GM19438 (cell line): ENCODE measurements around the gene C3orf33.

Experiments used
- ATAC-seq: cut with Tn5 transposase; IDR thresholded peaks from one replicate; pipeline ENCODE4 v1.9.1; 2021; ENCODE audit warnings: low read depth; ENCODE audit not compliant: unreplicated experiment

C3orf33 gene

GRCh38 chr3:155790272-155790925, 15.7 kb downstream of the C3orf33 start:
- ATAC-seq, result no peak

GRCh38 chr3:155785662-155786295, 20.3 kb downstream of the C3orf33 start:
- no peak for ATAC-seq

GRCh38 chr3:155782390-155782953, 23.6 kb downstream of the C3orf33 start:
- ATAC-seq, result no peak

- ATAC-seq, result no peak
These were observed 25.8 kb downstream of the C3orf33 start for GRCh38 chr3:155780291-155780690.

GRCh38 chr3:155778462-155778861, 27.6 kb downstream of the C3orf33 start:
- ATAC-seq, result no peak

- ATAC-seq, result no peak
These were observed 33.3 kb downstream of the C3orf33 start for GRCh38 chr3:155772801-155773200.

- no peak for ATAC-seq
These were observed 35.0 kb downstream of the C3orf33 start for GRCh38 chr3:155771126-155771525.

GRCh38 chr3:155766206-155766605, 39.9 kb downstream of the C3orf33 start:
- no peak for ATAC-seq

- ATAC-seq, result no peak
These were observed 42.1 kb downstream of the C3orf33 start for GRCh38 chr3:155763870-155764463.

- ATAC-seq, result no peak
These were observed 45.4 kb downstream of the C3orf33 start for GRCh38 chr3:155760653-155761052.

GRCh38 chr3:155757577-155757976, 48.5 kb downstream of the C3orf33 start:
- ATAC-seq, result no peak

GRCh38 chr3:155753038-155753639, 52.9 kb downstream of the C3orf33 start:
- ATAC-seq, result no peak

- ATAC-seq, result no peak
These were observed 57.3 kb downstream of the C3orf33 start for GRCh38 chr3:155748611-155749365.

- no peak for ATAC-seq
These were observed 58.2 kb downstream of the C3orf33 start for GRCh38 chr3:155747946-155748290.

GRCh38 chr3:155747286-155747945, 58.7 kb downstream of the C3orf33 start:
- no peak for ATAC-seq

- ATAC-seq, result no peak
These were observed 59.4 kb downstream of the C3orf33 start for GRCh38 chr3:155746703-155747102.

GRCh38 chr3:155745795-155746550, 60.1 kb downstream of the C3orf33 start:
- ATAC-seq, result no peak

- peak; percentile 44 for ATAC-seq
These were observed 61.3 kb downstream of the C3orf33 start, which contains the start of gene PLCH1 for GRCh38 chr3:155744626-155745324. Gene PLCH1 (minus strand): TSS chr3:155745071. CDS start chr3:155704224, 40,847 bp downstream.
